ENCODE results near the gene WBP1.
A peak's percentile ranks its signal among the peaks of the same experiment; 100 is the strongest.
"Not testable (repeated sequence)": the region's sequence is repeated elsewhere in the genome, so short reads cannot be mapped to it uniquely, and the experiment has no call there.

The WBP1 gene

GRCh38 chr2:74458132-74458937 lies at the start of gene WBP1:
Gene WBP1 (plus strand): TSS chr2:74458438. CDS start chr2:74458603, 165 bp downstream.
- DNase-seq (ENCODE audit: low spot score): peak; percentile 100

GRCh38 chr2:74413001-74413698 lies 45.1 kb upstream of the WBP1 start:
- no peak for DNase-seq (ENCODE audit: low spot score)

- no peak for DNase-seq (ENCODE audit: low spot score)
Observed at GRCh38 chr2:74414441-74414840, 43.8 kb upstream of the WBP1 start.

- DNase-seq (ENCODE audit: low spot score): peak; percentile 17
Observed at GRCh38 chr2:74414881-74415761, 43.1 kb upstream of the WBP1 start.

GRCh38 chr2:74415762-74416395 lies 42.4 kb upstream of the WBP1 start:
- no peak for DNase-seq (ENCODE audit: low spot score)

- DNase-seq (ENCODE audit: low spot score): no peak
Observed at GRCh38 chr2:74416778-74417177, 41.5 kb upstream of the WBP1 start.

- no peak for DNase-seq (ENCODE audit: low spot score)
Observed at GRCh38 chr2:74417197-74417596, 41.0 kb upstream of the WBP1 start.

- no peak for DNase-seq (ENCODE audit: low spot score)
Observed at GRCh38 chr2:74417763-74418162, 40.5 kb upstream of the WBP1 start.

GRCh38 chr2:74418312-74418711 lies 39.9 kb upstream of the WBP1 start:
- no peak for DNase-seq (ENCODE audit: low spot score)

- DNase-seq (ENCODE audit: low spot score): no peak
Observed at GRCh38 chr2:74419345-74419744, 38.9 kb upstream of the WBP1 start.

- no peak for DNase-seq (ENCODE audit: low spot score)
Observed at GRCh38 chr2:74420006-74420405, 38.2 kb upstream of the WBP1 start.

GRCh38 chr2:74420443-74421103 lies 37.7 kb upstream of the WBP1 start:
- not testable (repeated sequence) for DNase-seq (ENCODE audit: low spot score)

GRCh38 chr2:74421221-74421870 lies 36.9 kb upstream of the WBP1 start, which contains the start of the genes C2orf81 and WDR54:
Gene C2orf81 (minus strand): TSS chr2:74421619. CDS start chr2:74421560, 59 bp downstream.
Gene WDR54 (plus strand): TSS chr2:74421730. CDS start chr2:74422154, 424 bp downstream.
- DNase-seq (ENCODE audit: low spot score): peak; percentile 94

- no peak for DNase-seq (ENCODE audit: low spot score)
Observed at GRCh38 chr2:74423231-74424095, 34.8 kb upstream of the WBP1 start.

GRCh38 chr2:74424139-74424992 lies 33.9 kb upstream of the WBP1 start:
- no peak for DNase-seq (ENCODE audit: low spot score)

- no peak for DNase-seq (ENCODE audit: low spot score)
Observed at GRCh38 chr2:74424995-74425406, 33.2 kb upstream of the WBP1 start.

GRCh38 chr2:74425523-74425922 lies 32.7 kb upstream of the WBP1 start:
- no peak for DNase-seq (ENCODE audit: low spot score)

GRCh38 chr2:74426181-74426758 lies 32.0 kb upstream of the WBP1 start:
- no peak for DNase-seq (ENCODE audit: low spot score)
